K562 (cell line): ENCODE measurements around the gene MAST3. TPM values are rescaled to one million over a fixed set of nuclear protein-coding genes. Genes with fewer than 3 reads are reported as not detected.

Source experiments
- ATAC-seq: fragments of 200-7000 bp; cut with Tn5 transposase; 3 replicates; pipeline ENCODE4 v1.9.1; 2020; ENCODE audit warnings: moderate library complexity
- BruUV-seq: library from RNA; stranded (reverse); fragments of 400-500 nt; replicated peaks from 2 replicates; lab custom pipeline; 2021; lab: Mats Ljungman, UMichigan
- CTCF ChIA-PET: fragments of 300-600 bp; formaldehyde crosslinking; extraction: SDS; loops from one replicate; lab custom pipeline; 2021; ENCODE audit warnings: low intra/inter-chr PET ratio; lab: Yijun Ruan, JAX
- POLR2A ChIA-PET: fragments of 300-600, 350-650 bp; sonication (Branson Sonifier 250); formaldehyde crosslinking; extraction: SDS; loops from one replicate; lab custom pipeline; 2021; ENCODE audit warnings: antibody characterized with exemption, inconsistent platforms; lab: Yijun Ruan, JAX
- DNase-seq, 4 experiments: peaks; one replicate each; pipeline versions ENCODE4 v3.0.0 to v3.0.0-alpha.2; 2011 to 2018; ENCODE audit warnings: low spot score in 3 of 4, mixed read lengths in 3 of 4; ENCODE audit errors: extremely low read depth in 1 of 4
- FAIRE-seq: peaks from 2 replicates; lab custom pipeline; 2011; peaks lifted over from hg19 to GRCh38; lab: Jason Lieb, UNC
- H2AFZ ChIP-seq: 2 replicates; pipeline ENCODE4 v1.6.0; 2011; ENCODE audit warnings: low read depth, low read length, control low read depth, inconsistent platforms
- H3K27ac ChIP-seq: fragments of 200-600 bp; 3 replicates; pipeline ENCODE4 v1.8.0; 2011; ENCODE audit warnings: low read depth, mild to moderate bottlenecking, control low read depth, inconsistent platforms, low read length, moderate library complexity, mixed read lengths; ENCODE audit errors: extremely low read depth
- H3K27me3 ChIP-seq, 2 experiments: fragments of 300-600 bp in 1 of 2; 2 replicates in 1 of 2; 3 replicates in 1 of 2; pipeline versions ENCODE4 v1.6.0 to v1.8.0; 2011; ENCODE audit warnings: inconsistent platforms in 2 of 2, low read length in 2 of 2, mild to moderate bottlenecking in 1 of 2, mixed read lengths in 1 of 2, moderate library complexity in 1 of 2; ENCODE audit not compliant: control insufficient read depth in 2 of 2, insufficient read depth in 2 of 2
- H3K36me3 ChIP-seq: fragments of 300-600 bp; 3 replicates; pipeline ENCODE4 v1.8.0; 2011; ENCODE audit warnings: mild to moderate bottlenecking, low read length, inconsistent platforms; ENCODE audit not compliant: control insufficient read depth, insufficient read depth
- H3K4me1 ChIP-seq, 2 experiments: fragments of 200-600 bp in 1 of 2; replicated peaks in 1 of 2; 2 replicates in 1 of 2; 3 replicates in 1 of 2; pipeline versions ENCODE4 v1.5.1 to v1.8.0; 2011; ENCODE audit warnings: inconsistent platforms in 2 of 2, low read length in 2 of 2, mild to moderate bottlenecking in 1 of 2, mixed read lengths in 1 of 2, moderate library complexity in 1 of 2; ENCODE audit not compliant: control insufficient read depth in 2 of 2, insufficient read depth in 2 of 2
- H3K4me2 ChIP-seq: 2 replicates; pipeline ENCODE4 v1.6.1; 2011; ENCODE audit warnings: low read length, control low read depth, inconsistent platforms, mixed read lengths; ENCODE audit not compliant: insufficient read depth
- H3K4me3 ChIP-seq: fragments of 200-600 bp; sonication (generic), shearing (Covaris generic); 2 replicates; pipeline ENCODE4 v1.5.1; 2016; ENCODE audit warnings: control low read depth, inconsistent platforms
- H3K79me2 ChIP-seq: fragments of 200-600 bp; 3 replicates; pipeline ENCODE4 v1.8.0; 2011; ENCODE audit warnings: low read length, inconsistent platforms; ENCODE audit not compliant: control insufficient read depth, insufficient read depth
- H3K9ac ChIP-seq, 2 experiments: 2 replicates each; pipeline versions ENCODE4 v1.6.0 to v1.6.1; 2011; ENCODE audit warnings: low read depth in 2 of 2, low read length in 2 of 2, control low read depth in 1 of 2, inconsistent platforms in 1 of 2, mild to moderate bottlenecking in 1 of 2, mixed read lengths in 1 of 2; ENCODE audit not compliant: insufficient read depth in 1 of 2
- H3K9me1 ChIP-seq: one replicate; pipeline ENCODE4 v1.6.0; 2011; ENCODE audit warnings: inconsistent platforms, mild to moderate bottlenecking, low read length, moderate library complexity; ENCODE audit not compliant: control insufficient read depth, insufficient read depth
- H3K9me3 ChIP-seq: replicated peaks from 2 replicates; pipeline ENCODE4 v1.5.1; 2011; ENCODE audit warnings: low read depth, low read length, inconsistent platforms; ENCODE audit not compliant: control insufficient read depth, insufficient read depth
- H4K20me1 ChIP-seq: replicated peaks from 2 replicates; pipeline ENCODE4 v1.6.1; 2011; ENCODE audit warnings: low read length, inconsistent platforms, mixed read lengths; ENCODE audit not compliant: control insufficient read depth, insufficient read depth
- FOXA1 ChIP-seq: fragments of 450-650 bp; IDR thresholded peaks from 2 replicates; pipeline ENCODE4 v1.6.1; 2016; ENCODE audit warnings: mild to moderate bottlenecking, borderline replicate concordance
- FOXM1 ChIP-seq, 2 experiments: fragments of 450-650 bp in 1 of 2; sonication (generic) in 1 of 2; formaldehyde crosslinking in 1 of 2; IDR thresholded peaks; 2 replicates each; pipeline versions ENCODE4 v1.6.1 to v1.9.0; 2017 to 2022; ENCODE audit warnings: low read depth in 2 of 2, mild to moderate bottlenecking in 2 of 2, missing genetic modification reagents in 1 of 2, moderate library complexity in 1 of 2
- GATA2 ChIP-seq: sonication (generic); formaldehyde crosslinking; IDR thresholded peaks from 2 replicates; pipeline ENCODE4 v1.4.0; 2020; ENCODE audit warnings: mild to moderate bottlenecking, missing genetic modification reagents
- TBL1XR1 ChIP-seq, 2 experiments: IDR thresholded peaks; 2 replicates each; pipeline ENCODE4 v1.6.1; 2012; ENCODE audit warnings: improper control_type of control experiment in 2 of 2, low read length in 2 of 2, mild to moderate bottlenecking in 1 of 2
- ZBTB7A ChIP-seq: IDR thresholded peaks from 2 replicates; pipeline ENCODE4 v1.6.1; 2011; ENCODE audit warnings: low read depth, mild to moderate bottlenecking, low read length, moderate library complexity, borderline replicate concordance; ENCODE audit not compliant: control insufficient read depth
- WGBS: fragments of 100-300 bp; shearing (Covaris generic); methylation state at CpG from one replicate; pipeline ENCODE4 v1.1.6; 2016; ENCODE audit warnings: low coverage, mixed read lengths; ENCODE audit not compliant: insufficient coverage; ENCODE audit errors: missing lambda C conversion rate; 5-methylcytosine and 5-hydroxymethylcytosine counted together
- in situ Hi-C: fragments of 300-500 bp; cut with MboI; formaldehyde crosslinking; loops from 4 replicates; pipeline ENCODE4 v1.15.0; 2018; ENCODE audit warnings: inconsistent platforms, mixed read lengths
- intact Hi-C: fragments of 100-400 bp; cut with micrococcal nuclease; formaldehyde crosslinking; loops from 2 replicates; pipeline ENCODE4 v1.14.2; 2022
- polyA plus RNA-seq, 8 experiments: library from polyadenylated mRNA; depleted of rRNA in 4 of 8; stranded (reverse) in 5 of 8; unstranded in 3 of 8; fragments of >200 nt; fragmentation: Nextera tagmentation in 2 of 8; fragmentation: Illumina TruSeq in 1 of 8; extraction: Ambion mirVana in 2 of 8; extraction: Trizol in 1 of 8; gene quantifications; 2 replicates each; pipeline versions ENCODE4 v1.2.1 to v1.2.3, GENCODE V29; 2011 to 2014; ENCODE audit warnings: inconsistent platforms in 1 of 8, missing spikeins in 1 of 8
- total RNA-seq, 7 experiments: library from RNA; depleted of rRNA in 6 of 7; stranded (reverse); fragments of >200 nt in 6 of 7; fragmentation: Illumina TruSeq in 2 of 7; extraction: Trizol in 2 of 7; gene quantifications; 2 replicates each; pipeline versions ENCODE4 v1.2.1 to v1.2.3, GENCODE V29; 2011 to 2021; ENCODE audit warnings: low replicate concordance in 1 of 7
- TF ChIP-seq, protein P1 (sequence below), 2 experiments: fragments of 200-800 bp in 1 of 2; sonication (Bioruptor generic) in 1 of 2; sonication (generic) in 1 of 2; formaldehyde crosslinking in 1 of 2; IDR thresholded peaks in 1 of 2; conservative IDR thresholded peaks in 1 of 2; 2 replicates each; pipeline versions ENCODE4 v1.5.0 to v1.6.1; 2016 to 2020; ENCODE audit warnings: missing compliant biosample characterization in 1 of 2, missing genetic modification characterization in 1 of 2, missing genetic modification reagents in 1 of 2
- TF ChIP-seq, protein P2 (sequence below): fragments of 450-650 bp; IDR thresholded peaks from 2 replicates; pipeline ENCODE4 v1.6.1; 2017; ENCODE audit warnings: antibody characterized with exemption, mild to moderate bottlenecking
- TF ChIP-seq, protein P3 (sequence below): sonication (generic); formaldehyde crosslinking; IDR thresholded peaks from 2 replicates; pipeline ENCODE4 v1.8.0; 2022; ENCODE audit warnings: mild to moderate bottlenecking, missing genetic modification reagents, borderline replicate concordance
- TF ChIP-seq, protein P4 (sequence below), 2 experiments: fragments of 250-450 bp in 1 of 2; fragments of 450-650 bp in 1 of 2; sonication (Bioruptor Pico) in 1 of 2; IDR thresholded peaks; 2 replicates each; pipeline versions ENCODE4 v1.6.1 to v1.8.0; 2016 to 2021; ENCODE audit warnings: mild to moderate bottlenecking in 2 of 2, moderate library complexity in 2 of 2, missing compliant biosample characterization in 1 of 2, missing genetic modification characterization in 1 of 2

Gene MAST3
- total and polyA plus RNA-seq, 9 of the 15 experiments (the other 6 are each of a cell fraction or from before 2014, with no cell fraction given): 0.94 to 9.9 (median 2.4) TPM

DNA sequence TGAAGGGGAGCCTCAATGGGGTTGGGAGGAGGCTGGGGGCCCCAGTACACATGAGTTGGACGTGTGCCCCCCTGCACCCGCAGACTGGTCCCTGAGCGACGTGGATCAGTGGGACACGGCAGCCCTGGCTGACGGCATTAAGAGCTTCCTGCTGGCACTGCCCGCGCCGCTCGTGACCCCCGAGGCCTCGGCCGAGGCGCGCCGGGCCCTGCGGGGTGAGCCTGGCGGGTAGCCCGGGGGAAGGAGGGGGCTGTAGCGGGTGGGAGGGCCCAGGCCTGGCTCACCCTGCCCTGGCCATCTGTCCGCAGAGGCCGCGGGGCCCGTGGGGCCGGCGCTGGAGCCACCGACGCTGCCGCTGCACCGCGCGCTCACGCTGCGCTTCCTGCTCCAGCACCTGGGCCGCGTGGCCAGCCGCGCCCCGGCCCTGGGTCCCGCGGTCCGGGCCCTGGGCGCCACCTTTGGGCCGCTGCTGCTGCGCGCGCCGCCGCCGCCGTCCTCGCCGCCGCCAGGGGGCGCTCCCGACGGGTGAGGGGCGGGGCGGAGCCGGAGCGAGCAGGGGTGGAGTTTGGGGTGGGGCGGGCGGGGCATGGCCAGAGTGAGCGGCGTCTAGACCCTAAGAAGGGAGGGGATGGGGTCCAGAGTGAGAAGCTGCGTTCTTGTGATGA lies 63.5 kb downstream of the MAST3 start:
- in situ Hi-C loops (loop anchor here (10.0 kb wide), 1 partner anchor 156 kb away; the partner anchor contains the start of gene ARRDC2), intact Hi-C loops (loop anchor here (10.0 kb wide), 1 partner anchor 156 kb away; the partner anchor contains the start of gene ARRDC2)
- TF ChIP-seq FOXM1 (IDR thresholded peaks at IDR 0.05; ENCODE audit: low read depth) (no peak), FOXM1 (CRISPR knock-in tag; IDR thresholded peaks at IDR 0.05; ENCODE audit: low read depth) (0 out of 2 replicates have a peak, but pooled peaks have one; percentile 49), TBL1XR1 (IDR thresholded peaks at IDR 0.05; ENCODE audit: low read length in 2 of 2) (no peak), GATA2 (CRISPR knock-in tag) (no peak), FOXA1 (no peak), ZBTB7A (peak; percentile 58; the same call in 1 of the 2 replicates)
- TF ChIP-seq, protein P1, sequence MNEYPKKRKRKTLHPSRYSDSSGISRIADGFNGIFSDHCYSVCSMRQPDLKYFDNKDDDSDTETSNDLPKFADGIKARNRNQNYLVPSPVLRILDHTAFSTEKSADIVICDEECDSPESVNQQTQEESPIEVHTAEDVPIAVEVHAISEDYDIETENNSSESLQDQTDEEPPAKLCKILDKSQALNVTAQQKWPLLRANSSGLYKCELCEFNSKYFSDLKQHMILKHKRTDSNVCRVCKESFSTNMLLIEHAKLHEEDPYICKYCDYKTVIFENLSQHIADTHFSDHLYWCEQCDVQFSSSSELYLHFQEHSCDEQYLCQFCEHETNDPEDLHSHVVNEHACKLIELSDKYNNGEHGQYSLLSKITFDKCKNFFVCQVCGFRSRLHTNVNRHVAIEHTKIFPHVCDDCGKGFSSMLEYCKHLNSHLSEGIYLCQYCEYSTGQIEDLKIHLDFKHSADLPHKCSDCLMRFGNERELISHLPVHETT (CRISPR knock-in tag; conservative IDR thresholded peaks at IDR 0.05 in 1 of 2, IDR thresholded peaks at IDR 0.05 in 1 of 2): 0 out of 4 replicates have a peak, but pooled peaks of 1 of the 2 experiments have one; percentile 55
- TF ChIP-seq, protein P2, sequence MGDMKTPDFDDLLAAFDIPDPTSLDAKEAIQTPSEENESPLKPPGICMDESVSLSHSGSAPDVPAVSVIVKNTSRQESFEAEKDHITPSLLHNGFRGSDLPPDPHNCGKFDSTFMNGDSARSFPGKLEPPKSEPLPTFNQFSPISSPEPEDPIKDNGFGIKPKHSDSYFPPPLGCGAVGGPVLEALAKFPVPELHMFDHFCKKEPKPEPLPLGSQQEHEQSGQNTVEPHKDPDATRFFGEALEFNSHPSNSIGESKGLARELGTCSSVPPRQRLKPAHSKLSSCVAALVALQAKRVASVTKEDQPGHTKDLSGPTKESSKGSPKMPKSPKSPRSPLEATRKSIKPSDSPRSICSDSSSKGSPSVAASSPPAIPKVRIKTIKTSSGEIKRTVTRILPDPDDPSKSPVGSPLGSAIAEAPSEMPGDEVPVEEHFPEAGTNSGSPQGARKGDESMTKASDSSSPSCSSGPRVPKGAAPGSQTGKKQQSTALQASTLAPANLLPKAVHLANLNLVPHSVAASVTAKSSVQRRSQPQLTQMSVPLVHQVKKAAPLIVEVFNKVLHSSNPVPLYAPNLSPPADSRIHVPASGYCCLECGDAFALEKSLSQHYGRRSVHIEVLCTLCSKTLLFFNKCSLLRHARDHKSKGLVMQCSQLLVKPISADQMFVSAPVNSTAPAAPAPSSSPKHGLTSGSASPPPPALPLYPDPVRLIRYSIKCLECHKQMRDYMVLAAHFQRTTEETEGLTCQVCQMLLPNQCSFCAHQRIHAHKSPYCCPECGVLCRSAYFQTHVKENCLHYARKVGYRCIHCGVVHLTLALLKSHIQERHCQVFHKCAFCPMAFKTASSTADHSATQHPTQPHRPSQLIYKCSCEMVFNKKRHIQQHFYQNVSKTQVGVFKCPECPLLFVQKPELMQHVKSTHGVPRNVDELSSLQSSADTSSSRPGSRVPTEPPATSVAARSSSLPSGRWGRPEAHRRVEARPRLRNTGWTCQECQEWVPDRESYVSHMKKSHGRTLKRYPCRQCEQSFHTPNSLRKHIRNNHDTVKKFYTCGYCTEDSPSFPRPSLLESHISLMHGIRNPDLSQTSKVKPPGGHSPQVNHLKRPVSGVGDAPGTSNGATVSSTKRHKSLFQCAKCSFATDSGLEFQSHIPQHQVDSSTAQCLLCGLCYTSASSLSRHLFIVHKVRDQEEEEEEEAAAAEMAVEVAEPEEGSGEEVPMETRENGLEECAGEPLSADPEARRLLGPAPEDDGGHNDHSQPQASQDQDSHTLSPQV: peak; percentile 64; the same call in 1 of the 2 replicates
- TF ChIP-seq, protein P3, sequence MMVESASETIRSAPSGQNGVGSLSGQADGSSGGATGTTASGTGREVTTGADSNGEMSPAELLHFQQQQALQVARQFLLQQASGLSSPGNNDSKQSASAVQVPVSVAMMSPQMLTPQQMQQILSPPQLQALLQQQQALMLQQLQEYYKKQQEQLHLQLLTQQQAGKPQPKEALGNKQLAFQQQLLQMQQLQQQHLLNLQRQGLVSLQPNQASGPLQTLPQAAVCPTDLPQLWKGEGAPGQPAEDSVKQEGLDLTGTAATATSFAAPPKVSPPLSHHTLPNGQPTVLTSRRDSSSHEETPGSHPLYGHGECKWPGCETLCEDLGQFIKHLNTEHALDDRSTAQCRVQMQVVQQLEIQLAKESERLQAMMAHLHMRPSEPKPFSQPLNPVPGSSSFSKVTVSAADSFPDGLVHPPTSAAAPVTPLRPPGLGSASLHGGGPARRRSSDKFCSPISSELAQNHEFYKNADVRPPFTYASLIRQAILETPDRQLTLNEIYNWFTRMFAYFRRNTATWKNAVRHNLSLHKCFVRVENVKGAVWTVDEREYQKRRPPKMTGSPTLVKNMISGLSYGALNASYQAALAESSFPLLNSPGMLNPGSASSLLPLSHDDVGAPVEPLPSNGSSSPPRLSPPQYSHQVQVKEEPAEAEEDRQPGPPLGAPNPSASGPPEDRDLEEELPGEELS (CRISPR knock-in tag): no peak
- TF ChIP-seq, protein P4, sequence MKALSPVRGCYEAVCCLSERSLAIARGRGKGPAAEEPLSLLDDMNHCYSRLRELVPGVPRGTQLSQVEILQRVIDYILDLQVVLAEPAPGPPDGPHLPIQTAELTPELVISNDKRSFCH (CRISPR knock-in tag; IDR thresholded peaks at IDR 0.05): no peak
- TF ChIP-seq, protein P4 (tag; IDR thresholded peaks at IDR 0.05): no peak

More for the DNA sequence above, 63.5 kb downstream of the MAST3 start:
- no peaks in the 10 kb centered on the region for H3K27me3 ChIP-seq
- H3K27ac ChIP-seq: peak overlapping the region; percentile 84
- ChIA-PET POLR2A (interaction anchor here (0.7 to 0.8 kb wide), 2 partner anchors 68 to 123 kb away, joined by 3 read pairs; no protein-coding TSS in a partner anchor), CTCF (interaction anchor here (0.6 to 2.3 kb wide), 5 partner anchors 9 to 98 kb away, joined by 3 to 12 read pairs (median 3); no protein-coding TSS in a partner anchor)
- H3K79me2 ChIP-seq: peaks cover 38% of the 10 kb centered on the region
- no peaks in the 10 kb centered on the region for H3K9me3 ChIP-seq
- peaks cover 70% of the 10 kb centered on the region; the same call in 2 of the 3 replicates for H3K36me3 ChIP-seq
- H3K9ac ChIP-seq: peak overlapping the region; percentile 77 to 94
- peak overlapping the region; percentile 40 for H3K4me3 ChIP-seq
- BruUV-seq: no TSS peak
- peak; percentile 85 for ATAC-seq
- H4K20me1 ChIP-seq: peaks cover 16% of the 10 kb centered on the region
- H3K4me2 ChIP-seq: peak overlapping the region; percentile 81
- WGBS: 4% methylated on average over 36 of the region's 66 CpGs
- no peak for FAIRE-seq
- peaks cover 32 to 50% of the 10 kb centered on the region in 2 experiments for H3K4me1 ChIP-seq
- peaks cover 3% of the 10 kb centered on the region for H3K9me1 ChIP-seq
- DNase-seq: peak; percentile 85 to 95 (median 95)
- H2AFZ ChIP-seq: peak overlapping the region; percentile 54
